Ovary (tissue), 3 donors: ENCODE data around the gene TPM4.

Experiments used
- POLR2A ChIP-seq: fragments of 450-650 bp; IDR thresholded peaks from one replicate; pipeline ENCODE4 v1.6.1; 2017; ENCODE audit warnings: antibody characterized with exemption, mild to moderate bottlenecking, moderate library complexity
- TF ChIP-seq, protein P1 (sequence below), 3 donors: fragments of 450-650 bp in 2 of 3; fragments of 200-600 bp in 1 of 3; IDR thresholded peaks; one replicate each; pipeline versions ENCODE4 v1.5.1 to v1.8.0; 2016 to 2022; ENCODE audit warnings: antibody characterized with exemption in 3 of 3, mild to moderate bottlenecking in 1 of 3
- donor health status: DM: no; HTN: no; CAD: no.

DNA sequence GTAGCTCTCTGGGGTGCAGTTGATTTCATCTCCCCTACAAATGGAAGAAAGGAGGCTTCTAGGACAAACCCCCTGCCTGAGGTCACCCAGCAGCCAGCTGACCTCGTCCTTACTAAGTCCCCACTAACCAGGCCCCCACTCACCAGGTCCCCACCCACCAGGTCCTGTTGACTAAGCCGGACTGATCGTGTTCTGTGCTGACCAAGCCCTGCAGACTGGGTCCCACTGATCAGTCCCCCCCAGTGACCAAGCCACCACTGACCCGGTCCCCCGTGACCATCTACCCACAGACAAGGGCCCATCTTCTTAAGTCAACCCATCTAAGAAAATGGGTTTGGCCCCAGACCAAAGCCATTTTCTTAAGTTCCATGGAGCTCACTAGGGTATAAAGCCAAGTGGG is 36.8 kb upstream of the TPM4 start:
- TF ChIP-seq, protein P1, sequence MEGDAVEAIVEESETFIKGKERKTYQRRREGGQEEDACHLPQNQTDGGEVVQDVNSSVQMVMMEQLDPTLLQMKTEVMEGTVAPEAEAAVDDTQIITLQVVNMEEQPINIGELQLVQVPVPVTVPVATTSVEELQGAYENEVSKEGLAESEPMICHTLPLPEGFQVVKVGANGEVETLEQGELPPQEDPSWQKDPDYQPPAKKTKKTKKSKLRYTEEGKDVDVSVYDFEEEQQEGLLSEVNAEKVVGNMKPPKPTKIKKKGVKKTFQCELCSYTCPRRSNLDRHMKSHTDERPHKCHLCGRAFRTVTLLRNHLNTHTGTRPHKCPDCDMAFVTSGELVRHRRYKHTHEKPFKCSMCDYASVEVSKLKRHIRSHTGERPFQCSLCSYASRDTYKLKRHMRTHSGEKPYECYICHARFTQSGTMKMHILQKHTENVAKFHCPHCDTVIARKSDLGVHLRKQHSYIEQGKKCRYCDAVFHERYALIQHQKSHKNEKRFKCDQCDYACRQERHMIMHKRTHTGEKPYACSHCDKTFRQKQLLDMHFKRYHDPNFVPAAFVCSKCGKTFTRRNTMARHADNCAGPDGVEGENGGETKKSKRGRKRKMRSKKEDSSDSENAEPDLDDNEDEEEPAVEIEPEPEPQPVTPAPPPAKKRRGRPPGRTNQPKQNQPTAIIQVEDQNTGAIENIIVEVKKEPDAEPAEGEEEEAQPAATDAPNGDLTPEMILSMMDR (IDR thresholded peaks at IDR 0.05), result no peak
- no peak for TF ChIP-seq POLR2A
